Tibial nerve (tissue), 4 donors: Measurements from ENCODE around the gene TRIM29. TPM values are rescaled to one million over a fixed set of nuclear protein-coding genes. Genes with fewer than 3 reads are reported as not detected.

Experiments
- DNase-seq, 2 donors: peaks; one replicate each; pipeline ENCODE4 v3.0.0-alpha.2; 2019; ENCODE audit warnings: low spot score in 2 of 2
- H3K27ac ChIP-seq, 4 donors: fragments of 200-600 bp; sonication (generic) in 3 of 4; one replicate each; pipeline ENCODE4 v1.5.1; 2017 to 2019; ENCODE audit warnings: mild to moderate bottlenecking in 1 of 4
- H3K27me3 ChIP-seq, 2 donors: fragments of 200-600 bp; sonication (generic) in 1 of 2; one replicate each; pipeline versions ENCODE4 v1.5.1 to v1.6.0; 2017 to 2019
- H3K36me3 ChIP-seq, 3 donors: fragments of 200-600 bp; sonication (generic); one replicate each; pipeline ENCODE4 v1.5.1; 2018 to 2019
- H3K4me1 ChIP-seq, 4 donors: fragments of 200-600 bp; sonication (generic) in 3 of 4; one replicate each; pipeline ENCODE4 v1.5.1; 2017 to 2019
- H3K4me3 ChIP-seq, 4 donors: fragments of 200-600 bp; sonication (generic) in 3 of 4; one replicate each; pipeline ENCODE4 v1.5.1; 2017 to 2019; ENCODE audit warnings: mild to moderate bottlenecking in 1 of 4, moderate library complexity in 1 of 4
- H3K9me3 ChIP-seq, 4 donors: fragments of 200-600 bp; sonication (generic) in 3 of 4; one replicate each; pipeline ENCODE4 v1.5.1; 2017 to 2019
- EP300 ChIP-seq, 2 donors: sonication (generic); formaldehyde crosslinking; IDR thresholded peaks; one replicate each; pipeline ENCODE4 v1.6.1; 2017; ENCODE audit warnings: antibody characterized with exemption in 2 of 2, mild to moderate bottlenecking in 1 of 2
- POLR2A ChIP-seq, 2 donors: fragments of 450-650 bp; IDR thresholded peaks; one replicate each; pipeline ENCODE4 v1.6.1; 2017; ENCODE audit warnings: antibody characterized with exemption in 2 of 2, mild to moderate bottlenecking in 2 of 2, moderate library complexity in 2 of 2
- WGBS, 2 donors: methylation state at CpG; one replicate each; pipeline ENCODE4 v1.1.5; 2018; 5-methylcytosine and 5-hydroxymethylcytosine counted together
- total RNA-seq, 4 donors: library from RNA; depleted of rRNA; stranded (reverse); fragments of >200 nt; gene quantifications; one replicate each; pipeline ENCODE4 v1.1.0, GENCODE V29; 2016
- TF ChIP-seq, protein P1 (sequence below), 5 experiments: fragments of 200-600 bp in 3 of 5; fragments of 450-650 bp in 2 of 5; sonication (generic) in 3 of 5; IDR thresholded peaks; one replicate each; pipeline ENCODE4 v1.5.1; 2016 to 2019; ENCODE audit warnings: antibody characterized with exemption in 5 of 5, mild to moderate bottlenecking in 3 of 5, moderate library complexity in 2 of 5

The TRIM29 gene
- total RNA-seq, 4 donors from 2014 or later: 2.4 to 64.9 (median 40.7) TPM

DNA sequence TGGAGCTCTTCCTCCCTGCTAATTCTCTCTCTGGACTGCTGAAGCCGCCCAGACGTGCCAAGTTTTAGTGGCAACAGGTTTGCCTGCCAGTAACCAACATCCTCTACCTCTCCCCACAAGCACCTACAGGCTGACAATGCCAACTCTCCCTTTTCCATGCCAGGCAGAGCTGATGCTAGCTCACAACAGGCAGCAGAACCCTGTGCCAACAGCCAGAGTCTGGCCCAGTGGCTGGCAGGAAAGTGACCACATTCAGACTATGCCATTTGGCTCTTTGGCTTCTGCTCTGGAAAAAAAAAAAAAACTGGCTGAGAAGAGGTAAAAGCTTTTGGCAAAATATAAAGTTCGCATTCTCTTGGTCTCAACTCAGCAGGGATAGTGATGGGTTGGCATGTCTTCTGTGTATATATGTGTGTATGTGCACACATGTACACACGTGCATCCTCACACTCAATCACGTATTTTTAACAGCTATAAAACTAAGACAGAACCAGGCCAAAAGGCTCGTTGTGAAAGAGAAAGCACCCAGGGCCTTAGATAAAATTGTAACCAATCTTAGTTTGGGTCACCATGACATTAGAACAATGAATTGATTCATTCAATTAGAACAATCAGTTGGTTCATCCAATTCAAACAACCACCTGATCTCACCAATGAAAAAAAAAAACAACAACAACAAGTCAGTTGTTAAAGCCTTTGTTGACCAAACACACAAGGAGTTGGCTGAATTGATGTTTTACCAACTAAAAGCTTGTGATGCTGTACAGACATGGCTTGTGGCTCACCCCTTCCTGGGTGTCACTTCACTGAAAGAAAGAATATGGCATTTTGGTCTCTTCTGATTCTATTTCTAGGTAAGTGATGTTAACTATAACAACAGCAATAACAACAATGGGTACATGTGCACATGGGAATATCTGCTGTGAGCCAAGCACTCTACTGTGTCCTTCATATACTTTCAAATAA lies 48.6 kb downstream of the TRIM29 start:
- whole genome bisulfite sequencing, 2 donors: 55 to 64% methylated on average over 6 of the region's 6 CpGs
- peak overlapping the region in 3 of 4 donors; percentile 40 to 70 (median 64) for H3K27ac ChIP-seq
- no peaks in the 10 kb centered on the region for H3K9me3 ChIP-seq
- peaks cover 0 to 14% (median 2%) of the 10 kb centered on the region in 4 donors for H3K4me1 ChIP-seq
- no peak overlapping the region for H3K4me3 ChIP-seq
- no peaks in the 10 kb centered on the region for H3K27me3 ChIP-seq
- TF ChIP-seq POLR2A (IDR thresholded peaks at IDR 0.05): no peak
- TF ChIP-seq, protein P1, sequence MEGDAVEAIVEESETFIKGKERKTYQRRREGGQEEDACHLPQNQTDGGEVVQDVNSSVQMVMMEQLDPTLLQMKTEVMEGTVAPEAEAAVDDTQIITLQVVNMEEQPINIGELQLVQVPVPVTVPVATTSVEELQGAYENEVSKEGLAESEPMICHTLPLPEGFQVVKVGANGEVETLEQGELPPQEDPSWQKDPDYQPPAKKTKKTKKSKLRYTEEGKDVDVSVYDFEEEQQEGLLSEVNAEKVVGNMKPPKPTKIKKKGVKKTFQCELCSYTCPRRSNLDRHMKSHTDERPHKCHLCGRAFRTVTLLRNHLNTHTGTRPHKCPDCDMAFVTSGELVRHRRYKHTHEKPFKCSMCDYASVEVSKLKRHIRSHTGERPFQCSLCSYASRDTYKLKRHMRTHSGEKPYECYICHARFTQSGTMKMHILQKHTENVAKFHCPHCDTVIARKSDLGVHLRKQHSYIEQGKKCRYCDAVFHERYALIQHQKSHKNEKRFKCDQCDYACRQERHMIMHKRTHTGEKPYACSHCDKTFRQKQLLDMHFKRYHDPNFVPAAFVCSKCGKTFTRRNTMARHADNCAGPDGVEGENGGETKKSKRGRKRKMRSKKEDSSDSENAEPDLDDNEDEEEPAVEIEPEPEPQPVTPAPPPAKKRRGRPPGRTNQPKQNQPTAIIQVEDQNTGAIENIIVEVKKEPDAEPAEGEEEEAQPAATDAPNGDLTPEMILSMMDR (IDR thresholded peaks at IDR 0.05): no peak
- TF ChIP-seq EP300 (IDR thresholded peaks at IDR 0.05): peak in 1 of 2 donors; percentile 19
- no peak for DNase-seq
- no peaks in the 10 kb centered on the region for H3K36me3 ChIP-seq

DNA sequence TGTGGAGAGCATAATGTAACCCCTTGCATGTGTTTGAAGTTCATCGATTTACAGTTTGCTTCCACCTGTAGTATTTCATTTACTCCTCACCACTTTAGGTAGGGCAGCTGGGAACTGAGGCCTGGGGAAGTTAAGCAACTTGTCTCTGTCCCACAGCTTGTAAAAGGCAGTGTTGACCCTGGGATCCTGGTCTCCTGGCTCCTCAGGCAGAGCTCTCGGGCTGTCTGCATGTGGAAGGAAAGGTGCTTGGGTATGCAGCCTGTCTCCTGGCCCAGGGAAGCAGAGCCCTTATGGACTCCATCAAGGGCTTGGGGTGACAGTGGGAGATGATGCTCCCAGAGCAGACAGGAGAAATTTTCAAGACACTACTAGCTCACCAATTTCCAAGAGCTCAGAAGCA lies 49.9 kb downstream of the TRIM29 start:
- no peak overlapping the region for H3K27ac ChIP-seq
- 89 to 100% methylated on average over 2 of the region's 2 CpGs for WGBS, 2 donors
- TF ChIP-seq EP300 (IDR thresholded peaks at IDR 0.05) (no peak), POLR2A (IDR thresholded peaks at IDR 0.05) (no peak)
- TF ChIP-seq, protein P1 (IDR thresholded peaks at IDR 0.05): no peak
- no peak for DNase-seq
- peaks cover 0 to 14% (median 2%) of the 10 kb centered on the region in 4 donors for H3K4me1 ChIP-seq
- H3K27me3 ChIP-seq: no peaks in the 10 kb centered on the region
- no peak overlapping the region for H3K4me3 ChIP-seq
- H3K36me3 ChIP-seq: no peaks in the 10 kb centered on the region
- no peaks in the 10 kb centered on the region for H3K9me3 ChIP-seq

DNA sequence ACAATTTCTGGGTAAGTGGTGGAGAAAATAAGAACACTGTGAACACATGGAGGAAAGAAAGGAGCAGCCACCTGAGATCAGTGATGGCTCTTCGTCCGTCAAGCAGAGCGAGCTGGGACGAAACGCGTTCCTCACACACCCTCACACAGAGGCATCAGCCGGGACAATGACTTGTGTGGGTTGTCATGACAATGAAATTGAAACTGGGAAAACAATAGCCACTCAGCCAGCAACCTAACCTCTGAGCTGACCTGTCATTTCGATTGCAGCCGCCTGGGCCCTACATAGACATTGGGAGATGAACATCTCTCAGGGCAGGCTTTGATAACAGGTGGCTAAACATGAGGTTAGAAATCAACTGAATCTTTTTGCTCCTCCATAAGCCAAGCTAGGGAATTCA lies 51.3 kb downstream of the TRIM29 start:
- TF ChIP-seq, protein P1 (IDR thresholded peaks at IDR 0.05): no peak
- TF ChIP-seq EP300 (IDR thresholded peaks at IDR 0.05) (no peak), POLR2A (IDR thresholded peaks at IDR 0.05) (no peak)
- Histone ChIP-seq H3K4me3 (no peak overlapping the region), H3K27me3 (no peaks in the 10 kb centered on the region), H3K27ac (no peak overlapping the region), H3K4me1 (peaks cover 0 to 14% (median 2%) of the 10 kb centered on the region in 4 donors), H3K36me3 (no peaks in the 10 kb centered on the region), H3K9me3 (no peaks in the 10 kb centered on the region)
- no peak for DNase-seq
- 57 to 59% methylated on average over 9 of the region's 9 CpGs for WGBS, 2 donors

DNA sequence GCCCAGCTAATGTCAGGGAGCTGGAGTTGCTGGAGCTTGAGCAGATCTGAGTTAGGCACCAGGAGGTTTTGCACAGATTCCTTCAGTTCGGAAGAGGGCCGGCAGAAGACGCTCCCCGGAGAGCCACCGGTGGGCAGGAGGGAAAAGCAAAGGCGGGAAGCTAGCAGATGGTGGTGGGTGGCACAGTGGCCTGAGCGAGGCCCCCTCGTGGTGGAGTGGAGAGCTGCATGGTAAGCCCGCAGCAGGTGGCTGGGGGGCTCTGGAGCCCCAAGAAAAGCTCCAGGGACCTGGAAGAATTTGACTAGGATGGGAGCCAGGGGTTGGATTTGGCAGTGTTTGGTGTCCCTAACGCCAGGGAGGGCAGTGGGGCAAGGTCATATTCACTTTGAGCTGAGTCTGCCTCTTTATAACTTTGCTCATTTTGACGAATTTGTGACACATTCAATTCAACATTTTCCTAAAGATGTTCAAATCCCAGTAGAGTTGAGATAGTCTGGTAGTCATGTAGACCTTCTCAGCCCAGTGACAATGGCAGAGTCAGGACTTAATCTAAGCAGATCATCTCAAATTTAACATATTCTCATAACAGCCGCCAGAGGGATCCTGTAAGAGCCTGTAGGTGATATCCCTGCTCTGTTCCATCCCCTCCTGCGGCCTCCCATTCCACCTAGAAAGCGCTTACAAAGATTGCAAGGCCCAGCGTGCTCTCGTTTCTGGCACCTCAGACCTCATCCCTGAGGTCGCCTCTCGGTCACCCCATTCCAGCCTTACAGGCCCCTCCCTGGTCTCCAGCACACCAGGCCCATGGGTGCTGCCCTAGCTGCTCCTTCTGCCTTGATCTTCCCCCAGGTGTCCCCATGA lies 57.9 kb downstream of the TRIM29 start:
- DNase-seq: no peak
- H3K36me3 ChIP-seq: no peaks in the 10 kb centered on the region
- TF ChIP-seq EP300 (IDR thresholded peaks at IDR 0.05) (no peak), POLR2A (IDR thresholded peaks at IDR 0.05) (no peak)
- TF ChIP-seq, protein P1 (IDR thresholded peaks at IDR 0.05): peak; percentile 44 to 58 (median 54)
- H3K4me3 ChIP-seq: no peak overlapping the region
- WGBS, 2 donors: 49 to 55% methylated on average over 18 of the region's 18 CpGs
- no peaks in the 10 kb centered on the region for H3K27me3 ChIP-seq
- H3K9me3 ChIP-seq: no peaks in the 10 kb centered on the region
- no peak overlapping the region for H3K27ac ChIP-seq
- peaks cover 0 to 15% (median 0%) of the 10 kb centered on the region in 4 donors for H3K4me1 ChIP-seq
